Liver (tissue), 3 donors: ENCODE results near the gene XPR1.

Experiments used
- ATF3 ChIP-seq: IDR thresholded peaks from 2 replicates; pipeline ENCODE4 v1.6.1; 2016; ENCODE audit warnings: antibody characterized with exemption
- CTCF ChIP-seq: fragments of 150-350 bp; IDR thresholded peaks from 2 replicates; pipeline ENCODE4 v1.5.1; 2017; ENCODE audit warnings: improper control_type of control experiment, low read depth, low read length; ENCODE audit not compliant: missing input control
- EGR1 ChIP-seq, 2 donors: IDR thresholded peaks; 2 replicates each; pipeline ENCODE4 v1.6.1; 2016 to 2018; ENCODE audit warnings: antibody characterized with exemption in 2 of 2, low read depth in 2 of 2
- FOXA1 ChIP-seq: IDR thresholded peaks from 2 replicates; pipeline ENCODE4 v1.6.1; 2016; ENCODE audit warnings: antibody characterized with exemption
- GABPA ChIP-seq, 2 donors: IDR thresholded peaks in 1 of 2; conservative IDR thresholded peaks in 1 of 2; 2 replicates each; pipeline ENCODE4 v1.6.1; 2016; ENCODE audit warnings: antibody characterized with exemption in 2 of 2, mild to moderate bottlenecking in 1 of 2, moderate library complexity in 1 of 2
- HNF4A ChIP-seq, 2 donors: conservative IDR thresholded peaks; 2 replicates each; pipeline ENCODE4 v1.6.1; 2016; ENCODE audit warnings: antibody characterized with exemption in 2 of 2, mild to moderate bottlenecking in 2 of 2
- JUND ChIP-seq, 2 donors: IDR thresholded peaks; 2 replicates each; pipeline ENCODE4 v1.6.1; 2016; ENCODE audit warnings: antibody characterized with exemption in 2 of 2
- MAX ChIP-seq: IDR thresholded peaks from 2 replicates; pipeline ENCODE4 v1.6.1; 2016; ENCODE audit warnings: antibody characterized with exemption
- RAD21 ChIP-seq, 2 donors: IDR thresholded peaks; 2 replicates each; pipeline ENCODE4 v1.6.1; 2016; ENCODE audit warnings: antibody characterized with exemption in 2 of 2, mild to moderate bottlenecking in 2 of 2
- REST ChIP-seq: IDR thresholded peaks from 2 replicates; pipeline ENCODE4 v1.6.1; 2016; ENCODE audit warnings: antibody characterized with exemption, mild to moderate bottlenecking
- SP1 ChIP-seq: IDR thresholded peaks from 2 replicates; pipeline ENCODE4 v1.6.1; 2018; ENCODE audit warnings: antibody characterized with exemption, mild to moderate bottlenecking
- TAF1 ChIP-seq: conservative IDR thresholded peaks from 2 replicates; pipeline ENCODE4 v1.6.1; 2016; ENCODE audit warnings: antibody characterized with exemption, mild to moderate bottlenecking
- YY1 ChIP-seq: IDR thresholded peaks from 2 replicates; pipeline ENCODE4 v1.6.1; 2016; ENCODE audit warnings: antibody characterized with exemption, mild to moderate bottlenecking
- TF ChIP-seq, protein P1 (sequence below): IDR thresholded peaks from 2 replicates; pipeline ENCODE4 v1.6.1; 2016; ENCODE audit warnings: antibody characterized with exemption
- donor health status: healthy.
- donor health status: healthy.

DNA sequence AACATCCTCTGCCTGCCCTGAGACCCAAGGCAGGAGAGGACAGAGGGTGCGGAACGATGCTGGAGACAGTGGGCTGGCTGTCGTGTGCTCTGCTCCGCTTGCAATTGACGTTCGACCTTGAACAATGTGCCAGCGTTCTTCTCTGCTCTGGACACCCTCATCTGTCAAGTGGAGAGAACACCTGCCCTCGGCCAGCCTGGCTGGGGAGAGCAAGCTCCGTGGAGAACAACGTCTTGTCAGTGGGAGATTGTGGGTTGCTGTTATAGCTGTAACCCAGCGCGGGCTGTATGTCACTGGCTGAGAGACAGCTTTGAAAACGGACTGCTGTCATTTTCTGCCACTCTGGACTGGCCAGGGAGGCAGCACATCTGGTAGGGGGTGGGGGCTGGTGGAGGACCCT, 295.5 kb downstream of the XPR1 start:
- TF ChIP-seq CTCF (no peak), REST (no peak), SP1 (no peak), ATF3 (no peak), JUND (IDR thresholded peaks at IDR 0.05) (no peak), MAX (no peak), YY1 (no peak), TAF1 (no peak), EGR1 (IDR thresholded peaks at IDR 0.05; ENCODE audit: low read depth in 2 of 2) (no peak), GABPA (IDR thresholded peaks at IDR 0.05 in 1 of 2, conservative IDR thresholded peaks at IDR 0.05 in 1 of 2) (no peak), FOXA1 (no peak), HNF4A (conservative IDR thresholded peaks at IDR 0.05) (no peak), RAD21 (IDR thresholded peaks at IDR 0.05) (no peak)
- TF ChIP-seq, protein P1, sequence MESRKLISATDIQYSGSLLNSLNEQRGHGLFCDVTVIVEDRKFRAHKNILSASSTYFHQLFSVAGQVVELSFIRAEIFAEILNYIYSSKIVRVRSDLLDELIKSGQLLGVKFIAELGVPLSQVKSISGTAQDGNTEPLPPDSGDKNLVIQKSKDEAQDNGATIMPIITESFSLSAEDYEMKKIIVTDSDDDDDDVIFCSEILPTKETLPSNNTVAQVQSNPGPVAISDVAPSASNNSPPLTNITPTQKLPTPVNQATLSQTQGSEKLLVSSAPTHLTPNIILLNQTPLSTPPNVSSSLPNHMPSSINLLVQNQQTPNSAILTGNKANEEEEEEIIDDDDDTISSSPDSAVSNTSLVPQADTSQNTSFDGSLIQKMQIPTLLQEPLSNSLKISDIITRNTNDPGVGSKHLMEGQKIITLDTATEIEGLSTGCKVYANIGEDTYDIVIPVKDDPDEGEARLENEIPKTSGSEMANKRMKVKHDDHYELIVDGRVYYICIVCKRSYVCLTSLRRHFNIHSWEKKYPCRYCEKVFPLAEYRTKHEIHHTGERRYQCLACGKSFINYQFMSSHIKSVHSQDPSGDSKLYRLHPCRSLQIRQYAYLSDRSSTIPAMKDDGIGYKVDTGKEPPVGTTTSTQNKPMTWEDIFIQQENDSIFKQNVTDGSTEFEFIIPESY, result no peak
